SIG-M5 treated with dmso at 0.1 percent for 504 hours (cell line): Measurements from ENCODE around the gene PDSS1.
"Not testable (repeated sequence)": the region's sequence is repeated elsewhere in the genome, so short reads cannot be mapped to it uniquely, and the experiment has no call there.

ENCODE experiments used
- DNase-seq: peaks from one replicate; lab custom pipeline; 2025; ENCODE audit not compliant: unreplicated experiment; lab: John Stamatoyannopoulos, UW

PDSS1 gene

GRCh38 chr10:26697163-26697921 lies at the start of gene PDSS1:
Gene PDSS1 (plus strand): TSS chr10:26697701. CDS start chr10:26697712, 11 bp downstream.
- peak; percentile 60 for DNase-seq

GRCh38 chr10:26648245-26648636 lies 49.3 kb upstream of the PDSS1 start:
- DNase-seq, result not testable (repeated sequence)

GRCh38 chr10:26650406-26650805 lies 47.1 kb upstream of the PDSS1 start:
- no peak for DNase-seq

- DNase-seq, result not testable (repeated sequence)
Observed at GRCh38 chr10:26651476-26651875, 46.0 kb upstream of the PDSS1 start.

- no peak for DNase-seq
Observed at GRCh38 chr10:26653004-26653403, 44.5 kb upstream of the PDSS1 start.

GRCh38 chr10:26655746-26656145 lies 41.8 kb upstream of the PDSS1 start:
- no peak for DNase-seq

GRCh38 chr10:26662864-26663263 lies 34.6 kb upstream of the PDSS1 start:
- no peak for DNase-seq

GRCh38 chr10:26665080-26666048 lies 32.1 kb upstream of the PDSS1 start:
- DNase-seq, result no peak

GRCh38 chr10:26675873-26676257 lies 21.6 kb upstream of the PDSS1 start:
- DNase-seq, result no peak

- DNase-seq, result no peak
Observed at GRCh38 chr10:26679588-26679987, 17.9 kb upstream of the PDSS1 start.

GRCh38 chr10:26681076-26681475 lies 16.4 kb upstream of the PDSS1 start:
- DNase-seq, result peak; percentile 48

- not testable (repeated sequence) for DNase-seq
Observed at GRCh38 chr10:26681971-26682370, 15.5 kb upstream of the PDSS1 start.

- no peak for DNase-seq
Observed at GRCh38 chr10:26682931-26683330, 14.6 kb upstream of the PDSS1 start.

- peak; percentile 44 for DNase-seq
Observed at GRCh38 chr10:26684667-26685264, 12.7 kb upstream of the PDSS1 start.

- DNase-seq, result no peak
Observed at GRCh38 chr10:26685441-26685840, 12.1 kb upstream of the PDSS1 start.

GRCh38 chr10:26689399-26689798 lies 8.1 kb upstream of the PDSS1 start:
- no peak for DNase-seq

GRCh38 chr10:26690731-26691475 lies 6.6 kb upstream of the PDSS1 start:
- DNase-seq, result no peak

GRCh38 chr10:26694536-26694935 lies 3.0 kb upstream of the PDSS1 start:
- DNase-seq, result not testable (repeated sequence)

- peak; percentile 93 for DNase-seq
Observed at GRCh38 chr10:26696786-26697162, 727 bp upstream of the PDSS1 start.

GRCh38 chr10:26697922-26698608 lies 564 bp downstream of the PDSS1 start:
- peak; percentile 26 for DNase-seq
